ENCODE data around the gene NETO1.

The NETO1 gene

DNA sequence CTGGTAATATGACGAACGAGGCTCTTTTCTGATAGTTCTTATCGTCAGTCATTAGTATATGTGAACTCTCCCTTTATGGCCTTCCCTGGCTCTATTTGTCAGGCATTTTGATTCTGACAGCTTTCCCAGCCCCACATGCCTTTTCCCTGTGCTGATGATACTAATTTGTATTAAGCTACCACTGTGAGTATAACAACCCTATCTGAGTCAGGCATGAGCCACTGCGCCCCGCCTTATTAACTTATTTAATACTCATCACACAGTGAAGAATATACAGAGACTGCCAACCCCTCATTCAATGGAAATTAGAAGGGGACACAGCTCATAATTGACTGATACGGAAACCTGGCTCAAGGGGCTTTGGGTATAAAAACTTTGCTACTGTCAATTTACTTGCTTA lies 140.0 kb downstream of the NETO1 start:
- no peak for DNase-seq (ENCODE audit: low read depth in 2 of 2)

DNA sequence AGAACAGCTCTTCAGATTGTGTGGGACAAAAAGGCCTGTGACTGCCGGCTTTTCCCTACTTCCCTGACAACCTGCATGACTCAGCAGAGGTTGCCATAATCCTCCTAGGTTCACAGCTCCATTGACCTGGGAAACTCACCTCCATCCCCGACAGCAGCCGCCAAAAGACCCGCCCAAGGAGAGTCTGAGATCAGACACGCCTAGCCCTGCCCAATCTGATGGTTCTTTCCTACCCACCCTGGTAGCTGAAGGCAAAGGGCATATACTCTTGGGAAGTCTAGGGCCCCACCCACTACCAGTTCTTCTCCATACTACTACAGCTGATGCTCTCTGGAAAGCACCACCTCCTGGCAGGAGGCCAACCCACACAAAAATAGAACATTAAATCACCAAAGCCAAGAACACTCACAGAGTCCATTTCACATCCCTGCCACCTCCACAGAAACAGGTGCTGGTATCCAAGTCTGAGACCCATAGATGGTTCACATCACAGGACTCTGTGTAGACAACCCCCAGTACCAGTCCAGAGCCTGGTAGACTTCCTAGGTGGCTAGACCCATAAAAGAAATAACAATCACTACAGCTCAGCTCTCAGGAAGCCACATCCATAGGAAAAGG lies 140.6 kb downstream of the NETO1 start:
- no peak for DNase-seq (ENCODE audit: low read depth in 2 of 2)

- no peak for DNase-seq (ENCODE audit: low read depth in 2 of 2)
These were observed 141.6 kb downstream of the NETO1 start for GRCh38 chr18:72726201-72726600.

DNA sequence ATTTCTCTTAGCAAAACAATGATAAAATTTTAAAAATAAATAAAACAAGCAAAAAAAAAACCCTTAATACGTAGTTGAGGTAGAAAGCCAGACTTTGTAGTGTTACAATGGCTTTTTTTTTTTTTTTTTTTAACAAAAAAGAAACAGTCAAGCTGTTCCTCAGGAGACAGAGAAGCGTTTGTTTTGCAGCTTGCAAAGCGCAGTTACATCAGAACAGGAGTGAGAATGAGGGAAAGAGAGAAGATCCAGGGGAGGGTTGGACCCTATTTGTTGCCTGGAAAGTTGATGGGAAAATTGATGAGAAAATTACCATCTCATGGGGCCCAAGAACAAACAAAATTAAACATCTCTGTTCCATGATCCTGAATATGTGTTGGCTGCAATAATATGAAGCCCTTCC lies 146.5 kb downstream of the NETO1 start:
- no peak for DNase-seq (ENCODE audit: low read depth in 2 of 2)

GRCh38 chr18:72720116-72720515 lies 147.7 kb downstream of the NETO1 start:
- no peak for DNase-seq (ENCODE audit: low read depth in 2 of 2)

GRCh38 chr18:72704202-72704601 lies 163.6 kb downstream of the NETO1 start:
- DNase-seq (ENCODE audit: low read depth in 2 of 2) = no peak

GRCh38 chr18:72700961-72701710 lies 166.7 kb downstream of the NETO1 start:
- no peak for DNase-seq (ENCODE audit: low read depth in 2 of 2)

DNA sequence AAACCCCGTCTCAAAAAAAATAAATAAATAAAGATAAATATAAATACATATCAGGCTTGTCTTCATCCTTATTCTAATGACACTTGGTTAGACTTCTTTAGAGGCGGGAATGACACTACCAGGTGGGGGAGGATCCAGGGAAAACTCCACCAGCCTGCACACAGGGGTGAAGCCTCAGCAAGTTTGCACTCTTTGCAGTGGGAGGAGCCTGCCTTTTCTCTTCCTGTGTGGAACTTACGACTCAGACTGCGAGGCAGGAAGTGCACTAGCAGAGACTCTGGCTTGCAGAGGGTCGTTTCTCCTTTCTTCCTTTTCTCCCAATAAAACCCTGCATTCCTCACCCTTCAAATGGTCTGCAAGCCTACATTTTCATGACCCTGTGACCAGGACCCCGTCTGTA lies 170.1 kb downstream of the NETO1 start:
- DNase-seq (ENCODE audit: low read depth in 2 of 2) = no peak

- DNase-seq (ENCODE audit: low read depth in 2 of 2) = no peak
These were observed 175.2 kb downstream of the NETO1 start for GRCh38 chr18:72692595-72692994.

Measured in stimulated activated CD4-positive, alpha-beta T cell treated with anti-CD3 and anti-CD28 coated beads, Interleukin-4, amount 100 ng/mL, for 48 hours (primary cell).